Uterus (tissue), 4 donors: ENCODE data around the gene TBC1D16. TPM values are rescaled to one million over a fixed set of nuclear protein-coding genes. Genes with fewer than 3 reads are reported as not detected.
"Not testable (repeated sequence)": the region's sequence is repeated elsewhere in the genome, so short reads cannot be mapped to it uniquely, and the experiment has no call there.

Experiments used
- DNase-seq, 2 donors: peaks; one replicate each; pipeline ENCODE4 v3.0.0-alpha.2; 2019 to 2020
- H3K27ac ChIP-seq, 2 donors: fragments of 200-600 bp; sonication (generic); 1 replicate in 1 of 2; 2 replicates in 1 of 2; pipeline ENCODE4 v1.5.1; 2016 to 2018
- H3K27me3 ChIP-seq, 2 donors: fragments of 200-600 bp; sonication (generic); one replicate each; pipeline ENCODE4 v1.5.1; 2018 to 2019; ENCODE audit warnings: control low read depth in 1 of 2
- H3K36me3 ChIP-seq, 2 donors: fragments of 200-600 bp; sonication (generic); one replicate each; pipeline ENCODE4 v1.5.1; 2019; ENCODE audit warnings: control low read depth in 1 of 2
- H3K4me1 ChIP-seq, 2 donors: fragments of 200-600 bp; sonication (generic); one replicate each; pipeline ENCODE4 v1.5.1; 2018 to 2019; ENCODE audit warnings: control low read depth in 1 of 2
- H3K4me3 ChIP-seq, 2 donors: fragments of 200-600 bp; sonication (generic); 1 replicate in 1 of 2; 2 replicates in 1 of 2; pipeline ENCODE4 v1.5.1; 2018 to 2019; ENCODE audit warnings: mild to moderate bottlenecking in 1 of 2
- H3K9me3 ChIP-seq, 2 donors: fragments of 200-600 bp; sonication (generic); one replicate each; pipeline ENCODE4 v1.5.1; 2019; ENCODE audit warnings: control low read depth in 1 of 2
- POLR2A ChIP-seq, 2 donors: fragments of 450-650 bp; IDR thresholded peaks; one replicate each; pipeline ENCODE4 v1.6.1; 2016; ENCODE audit warnings: antibody characterized with exemption in 2 of 2, mild to moderate bottlenecking in 1 of 2, moderate library complexity in 1 of 2
- intact Hi-C: fragments of 100-400 bp; cut with DNase I; formaldehyde crosslinking; loops from one replicate; pipeline ENCODE4 v1.15.1; 2023; ENCODE audit warnings: low total_unique reads
- total RNA-seq, 4 donors: library from RNA; depleted of rRNA in 3 of 4; stranded (reverse); fragments of >200 nt in 3 of 4; gene quantifications; one replicate each; pipeline versions ENCODE4 v1.1.0 to v1.2.4, GENCODE V29; 2014 to 2023
- TF ChIP-seq, protein P1 (sequence below), 4 experiments: fragments of 200-600 bp in 2 of 4; fragments of 450-650 bp in 2 of 4; sonication (generic) in 2 of 4; IDR thresholded peaks; one replicate each; pipeline ENCODE4 v1.5.1; 2016 to 2019; ENCODE audit warnings: antibody characterized with exemption in 4 of 4, mild to moderate bottlenecking in 2 of 4, moderate library complexity in 1 of 4
- donor health status: DM: yes; HTN: yes; CAD: no.

Gene TBC1D16
- total RNA-seq, 4 donors from 2014 or later: 3.8 to 58.2 (median 18.3) TPM

- Histone ChIP-seq H3K27me3 (no peaks in the 10 kb centered on the region), H3K27ac (no peak overlapping the region), H3K4me3 (no peak overlapping the region), H3K4me1 (peaks cover 0 to 6% of the 10 kb centered on the region in 2 donors), H3K36me3 (no peaks in the 10 kb centered on the region), H3K9me3 (no peaks in the 10 kb centered on the region)
- TF ChIP-seq, protein P1, sequence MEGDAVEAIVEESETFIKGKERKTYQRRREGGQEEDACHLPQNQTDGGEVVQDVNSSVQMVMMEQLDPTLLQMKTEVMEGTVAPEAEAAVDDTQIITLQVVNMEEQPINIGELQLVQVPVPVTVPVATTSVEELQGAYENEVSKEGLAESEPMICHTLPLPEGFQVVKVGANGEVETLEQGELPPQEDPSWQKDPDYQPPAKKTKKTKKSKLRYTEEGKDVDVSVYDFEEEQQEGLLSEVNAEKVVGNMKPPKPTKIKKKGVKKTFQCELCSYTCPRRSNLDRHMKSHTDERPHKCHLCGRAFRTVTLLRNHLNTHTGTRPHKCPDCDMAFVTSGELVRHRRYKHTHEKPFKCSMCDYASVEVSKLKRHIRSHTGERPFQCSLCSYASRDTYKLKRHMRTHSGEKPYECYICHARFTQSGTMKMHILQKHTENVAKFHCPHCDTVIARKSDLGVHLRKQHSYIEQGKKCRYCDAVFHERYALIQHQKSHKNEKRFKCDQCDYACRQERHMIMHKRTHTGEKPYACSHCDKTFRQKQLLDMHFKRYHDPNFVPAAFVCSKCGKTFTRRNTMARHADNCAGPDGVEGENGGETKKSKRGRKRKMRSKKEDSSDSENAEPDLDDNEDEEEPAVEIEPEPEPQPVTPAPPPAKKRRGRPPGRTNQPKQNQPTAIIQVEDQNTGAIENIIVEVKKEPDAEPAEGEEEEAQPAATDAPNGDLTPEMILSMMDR (IDR thresholded peaks at IDR 0.05): no peak
- TF ChIP-seq POLR2A (IDR thresholded peaks at IDR 0.05): no peak
- intact Hi-C loops: no loop called here
- no peak for DNase-seq
These were observed 38.5 kb downstream of the TBC1D16 start for GRCh38 chr17:79997011-79997660.

GRCh38 chr17:79996291-79996690 is 39.4 kb downstream of the TBC1D16 start:
- intact Hi-C loops: no loop called here
- DNase-seq: no peak
- Histone ChIP-seq H3K9me3 (no peaks in the 10 kb centered on the region), H3K4me3 (no peak overlapping the region), H3K27me3 (no peaks in the 10 kb centered on the region), H3K27ac (no peak overlapping the region), H3K4me1 (peaks cover 0 to 13% of the 10 kb centered on the region in 2 donors), H3K36me3 (no peaks in the 10 kb centered on the region)
- TF ChIP-seq POLR2A (IDR thresholded peaks at IDR 0.05): no peak
- TF ChIP-seq, protein P1 (IDR thresholded peaks at IDR 0.05): no peak

DNA sequence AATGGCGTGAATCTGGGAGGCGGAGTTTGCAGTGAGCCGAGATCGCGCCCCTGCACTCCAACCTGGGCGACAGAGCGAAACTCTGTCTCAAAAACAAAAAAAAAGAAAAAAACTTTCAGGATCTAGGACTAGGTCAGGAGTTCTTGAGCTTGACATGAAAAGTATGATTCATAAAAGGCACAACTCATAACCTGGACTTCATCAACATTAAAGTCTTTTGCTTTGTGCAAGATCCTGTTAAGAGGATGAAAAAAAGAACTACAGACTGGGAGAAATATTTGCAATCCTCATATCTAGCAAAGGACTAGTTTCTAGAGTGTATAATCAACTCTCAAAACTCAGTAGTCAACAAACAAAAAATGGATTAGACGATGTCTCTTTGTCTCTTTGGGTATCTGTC is 40.0 kb downstream of the TBC1D16 start:
- Histone ChIP-seq H3K27ac (no peak overlapping the region), H3K4me1 (peaks cover 0 to 15% of the 10 kb centered on the region in 2 donors), H3K9me3 (no peaks in the 10 kb centered on the region), H3K27me3 (no peaks in the 10 kb centered on the region), H3K4me3 (no peak overlapping the region), H3K36me3 (no peaks in the 10 kb centered on the region)
- intact Hi-C loops: no loop called here
- no peak for DNase-seq
- TF ChIP-seq POLR2A (IDR thresholded peaks at IDR 0.05): no peak
- TF ChIP-seq, protein P1 (IDR thresholded peaks at IDR 0.05): no peak

DNA sequence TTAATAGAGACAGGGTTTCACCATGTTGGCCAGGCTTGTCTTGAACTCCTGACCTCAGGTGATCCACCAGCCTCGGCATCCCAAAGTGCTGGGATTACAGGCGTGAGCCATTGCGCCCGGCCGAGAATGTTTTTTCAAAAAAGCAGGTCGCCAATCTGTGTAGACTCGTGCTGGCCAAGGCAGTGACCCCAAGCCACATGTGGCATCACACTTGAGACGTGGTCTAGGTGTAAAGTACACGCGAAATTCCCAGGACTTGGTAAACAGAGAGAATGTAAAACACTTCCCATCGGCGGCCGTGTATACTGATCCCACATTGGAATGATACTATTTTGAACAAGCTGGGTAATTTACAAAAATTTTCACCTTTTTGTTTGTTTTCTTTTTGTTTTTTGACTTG is 41.1 kb downstream of the TBC1D16 start:
- intact Hi-C loops: no loop called here
- Histone ChIP-seq H3K27ac (no peak overlapping the region), H3K27me3 (no peaks in the 10 kb centered on the region)

GRCh38 chr17:79994228-79994569 is 41.5 kb downstream of the TBC1D16 start:
- H3K9me3 ChIP-seq, DNase-seq, H3K36me3 ChIP-seq, intact Hi-C loops, H3K27me3 ChIP-seq, H3K4me3 ChIP-seq: not testable (repeated sequence)
- Histone ChIP-seq H3K27ac (peak overlapping the region; percentile 38 to 57), H3K4me1 (peaks cover 0 to 15% of the 10 kb centered on the region in 2 donors)

More for the DNA sequence above, 41.1 kb downstream of the TBC1D16 start:
- Histone ChIP-seq H3K4me1 (peaks cover 0 to 15% of the 10 kb centered on the region in 2 donors), H3K9me3 (no peaks in the 10 kb centered on the region), H3K4me3 (no peak overlapping the region), H3K36me3 (no peaks in the 10 kb centered on the region)
- no peak for DNase-seq
- TF ChIP-seq POLR2A (IDR thresholded peaks at IDR 0.05): no peak

GRCh38 chr17:79993390-79994227 is 42.1 kb downstream of the TBC1D16 start:
- Histone ChIP-seq H3K4me3 (no peak overlapping the region), H3K9me3 (no peaks in the 10 kb centered on the region), H3K4me1 (peaks cover 0 to 15% of the 10 kb centered on the region in 2 donors), H3K36me3 (no peaks in the 10 kb centered on the region), H3K27ac (peak overlapping the region; percentile 38 to 57), H3K27me3 (no peaks in the 10 kb centered on the region)
- intact Hi-C loops: no loop called here
- DNase-seq: peak; percentile 89 to 91
- no peak for TF ChIP-seq POLR2A (IDR thresholded peaks at IDR 0.05)
- TF ChIP-seq, protein P1 (IDR thresholded peaks at IDR 0.05): no peak
